ENCODE measurements around the gene SCAMP5. TPM values are rescaled to one million over a fixed set of nuclear protein-coding genes. Genes with fewer than 3 reads are reported as not detected.

The SCAMP5 gene
- total RNA-seq, 8 experiments from 2014 or later, result 3.6 to 62.7 (median 51.5) TPM

- Histone ChIP-seq H3K4me3 (no peak overlapping the region), H3K27ac (no peak overlapping the region), H3K4me1 (replicated peaks in 1 of 2) (no peaks in the 10 kb centered on the region)
- 60 to 100% (median 83%) methylated on average over 1 of the region's 1 CpG; no CpG with 5 or more reads in 5 of the 10 experiments for whole genome bisulfite sequencing, 10 experiments
- in situ Hi-C loops (cut with MboI; ENCODE audit: low pct_unique_long_range_greater_than_20kb in 2 of 9, low sequenced_read_pairs in 9 of 9, unreplicated experiment in 9 of 9), result no loop called here
- ATAC-seq (replicated peaks in 6 of 8), result peak in 1 of 8 experiments; percentile 10
Observed at GRCh38 chr15:74978077-74978476, 17.3 kb upstream of the SCAMP5 start.

GRCh38 chr15:74978503-74978902 is 16.9 kb upstream of the SCAMP5 start:
- Histone ChIP-seq H3K4me3 (no peak overlapping the region), H3K4me1 (replicated peaks in 1 of 2) (no peaks in the 10 kb centered on the region), H3K27ac (no peak overlapping the region)
- in situ Hi-C loops (cut with MboI; ENCODE audit: low pct_unique_long_range_greater_than_20kb in 2 of 9, low sequenced_read_pairs in 9 of 9, unreplicated experiment in 9 of 9), result no loop called here
- ATAC-seq (replicated peaks in 6 of 8), result peak in 5 of 8 experiments; percentile 26 to 76 (median 66)
- 27 to 33% methylated on average over 1 to 3 of the region's 3 CpGs; no CpG with 5 or more reads in 8 of the 10 experiments for WGBS, 10 experiments

GRCh38 chr15:74982183-74982582 is 13.2 kb upstream of the SCAMP5 start:
- in situ Hi-C loops (cut with MboI; ENCODE audit: low pct_unique_long_range_greater_than_20kb in 2 of 9, low sequenced_read_pairs in 9 of 9, unreplicated experiment in 9 of 9), result no loop called here
- Histone ChIP-seq H3K27ac (no peak overlapping the region), H3K4me3 (no peak overlapping the region), H3K4me1 (replicated peaks in 1 of 2) (no peaks in the 10 kb centered on the region)
- no peak for ATAC-seq (replicated peaks in 6 of 8)
- WGBS, 10 experiments, result 66 to 100% (median 75%) methylated on average over 1 to 5 of the region's 5 CpGs; no CpG with 5 or more reads in 1 of the 10 experiments

- ATAC-seq (replicated peaks in 6 of 8), result no peak
- 5 to 60% (median 29%) methylated on average over 1 to 3 of the region's 4 CpGs; no CpG with 5 or more reads in 1 of the 10 experiments for WGBS, 10 experiments
- no peak overlapping the region for H3K27ac ChIP-seq
Observed at GRCh38 chr15:74983725-74984231, 11.6 kb upstream of the SCAMP5 start.

GRCh38 chr15:74988007-74988800 is 7.2 kb upstream of the SCAMP5 start:
- ATAC-seq (replicated peaks in 6 of 8), result peak; percentile 67 to 93 (median 84)
- H3K27ac ChIP-seq, result no peak overlapping the region
- in situ Hi-C loops (cut with MboI; ENCODE audit: low pct_unique_long_range_greater_than_20kb in 2 of 9, low sequenced_read_pairs in 9 of 9, unreplicated experiment in 9 of 9), result no loop called here
- H3K4me3 ChIP-seq, result no peak overlapping the region
- H3K4me1 ChIP-seq (replicated peaks in 1 of 2), result peaks cover 0 to 7% of the 10 kb centered on the region in 2 donors
- WGBS, 10 experiments, result 17 to 49% (median 30%) methylated on average over 1 to 4 of the region's 4 CpGs; no CpG with 5 or more reads in 3 of the 10 experiments

More at GRCh38 chr15:74983725-74984231, 11.6 kb upstream of the SCAMP5 start:
- H3K4me3 ChIP-seq, result no peak overlapping the region
- in situ Hi-C loops (cut with MboI; ENCODE audit: low pct_unique_long_range_greater_than_20kb in 2 of 9, low sequenced_read_pairs in 9 of 9, unreplicated experiment in 9 of 9), result no loop called here
- no peaks in the 10 kb centered on the region for H3K4me1 ChIP-seq (replicated peaks in 1 of 2)

- H3K4me1 ChIP-seq (replicated peaks in 1 of 2), result peaks cover 0 to 18% of the 10 kb centered on the region in 2 donors
- H3K27ac ChIP-seq, result no peak overlapping the region
- no peak overlapping the region for H3K4me3 ChIP-seq
- in situ Hi-C loops (cut with MboI; ENCODE audit: low pct_unique_long_range_greater_than_20kb in 2 of 9, low sequenced_read_pairs in 9 of 9, unreplicated experiment in 9 of 9), result no loop called here
- ATAC-seq (replicated peaks in 6 of 8), result no peak
Observed at GRCh38 chr15:74989527-74989926, 5.8 kb upstream of the SCAMP5 start.

GRCh38 chr15:74992619-74993018 is 2.7 kb upstream of the SCAMP5 start:
- in situ Hi-C loops (cut with MboI; ENCODE audit: low pct_unique_long_range_greater_than_20kb in 2 of 9, low sequenced_read_pairs in 9 of 9, unreplicated experiment in 9 of 9), result no loop called here
- no peak for ATAC-seq (replicated peaks in 6 of 8)
- no peak overlapping the region for H3K4me3 ChIP-seq
- no peak overlapping the region for H3K27ac ChIP-seq
- peaks cover 4 to 23% of the 10 kb centered on the region in 2 donors for H3K4me1 ChIP-seq (replicated peaks in 1 of 2)
- 13 to 40% (median 18%) methylated on average over 1 of the region's 1 CpG; no CpG with 5 or more reads in 4 of the 10 experiments for WGBS, 10 experiments

- Histone ChIP-seq H3K4me3 (peak overlapping the region; percentile 58 to 91 (median 74)), H3K4me1 (replicated peaks in 1 of 2) (peaks cover 4 to 23% of the 10 kb centered on the region in 2 donors), H3K27ac (no peak overlapping the region)
- 0 to 100% methylated on average over 1 of the region's 2 CpGs; no CpG with 5 or more reads in 8 of the 10 experiments for WGBS, 10 experiments
- ATAC-seq (replicated peaks in 6 of 8), result no peak
- in situ Hi-C loops (cut with MboI; ENCODE audit: low pct_unique_long_range_greater_than_20kb in 2 of 9, low sequenced_read_pairs in 9 of 9, unreplicated experiment in 9 of 9), result no loop called here
Observed at GRCh38 chr15:74994236-74994635, 1.1 kb upstream of the SCAMP5 start.

GRCh38 chr15:74994685-74995084 is 678 bp upstream of the SCAMP5 start:
- WGBS, 10 experiments, result 0 to 69% (median 37%) methylated on average over 1 to 5 of the region's 5 CpGs
- Histone ChIP-seq H3K27ac (peak overlapping the region; percentile 48 to 66), H3K4me3 (peak overlapping the region; percentile 58 to 91 (median 74)), H3K4me1 (replicated peaks in 1 of 2) (peaks cover 4 to 23% of the 10 kb centered on the region in 2 donors)
- no peak for ATAC-seq (replicated peaks in 6 of 8)
- in situ Hi-C loops (cut with MboI; ENCODE audit: low pct_unique_long_range_greater_than_20kb in 2 of 9, low sequenced_read_pairs in 9 of 9, unreplicated experiment in 9 of 9), result no loop called here

GRCh38 chr15:74995779-74996765 is 709 bp downstream of the SCAMP5 start:
- Histone ChIP-seq H3K4me1 (replicated peaks in 1 of 2) (peaks cover 4 to 23% of the 10 kb centered on the region in 2 donors), H3K4me3 (peak overlapping the region; percentile 58 to 91 (median 74)), H3K27ac (peak overlapping the region; percentile 90 to 93)
- peak; percentile 11 to 71 (median 64) for ATAC-seq (replicated peaks in 6 of 8)
- in situ Hi-C loops (cut with MboI; ENCODE audit: low pct_unique_long_range_greater_than_20kb in 2 of 9, low sequenced_read_pairs in 9 of 9, unreplicated experiment in 9 of 9), result no loop called here
- WGBS, 10 experiments, result 0 to 50% (median 8%) methylated on average over 1 to 21 of the region's 42 CpGs; no CpG with 5 or more reads in 2 of the 10 experiments

- in situ Hi-C loops (cut with MboI; ENCODE audit: low pct_unique_long_range_greater_than_20kb in 2 of 9, low sequenced_read_pairs in 9 of 9, unreplicated experiment in 9 of 9), result no loop called here
- ATAC-seq (replicated peaks in 6 of 8), result no peak
- H3K4me1 ChIP-seq (replicated peaks in 1 of 2), result peaks cover 4 to 23% of the 10 kb centered on the region in 2 donors
- peak overlapping the region in 1 of 5 donors; percentile 89 for H3K4me3 ChIP-seq
- H3K27ac ChIP-seq, result no peak overlapping the region
- 0 to 100% (median 95%) methylated on average over 1 to 2 of the region's 4 CpGs; no CpG with 5 or more reads in 6 of the 10 experiments for WGBS, 10 experiments
Observed at GRCh38 chr15:74997141-74997540, 1.8 kb downstream of the SCAMP5 start.

GRCh38 chr15:74997543-74997942 is 2.2 kb downstream of the SCAMP5 start:
- Histone ChIP-seq H3K4me1 (replicated peaks in 1 of 2) (peaks cover 4 to 20% of the 10 kb centered on the region in 2 donors), H3K4me3 (no peak overlapping the region), H3K27ac (no peak overlapping the region)
- in situ Hi-C loops (cut with MboI; ENCODE audit: low pct_unique_long_range_greater_than_20kb in 2 of 9, low sequenced_read_pairs in 9 of 9, unreplicated experiment in 9 of 9), result no loop called here
- ATAC-seq (replicated peaks in 6 of 8), result no peak
- WGBS, 10 experiments, result 60 to 100% (median 100%) methylated on average over 1 of the region's 2 CpGs; no CpG with 5 or more reads in 6 of the 10 experiments

Data from motor neuron (in vitro differentiated cells).